HS-27A (cell line): ENCODE measurements around the gene APOD.

Experiments used
- DNase-seq: peaks from one replicate; pipeline ENCODE4 v3.0.0-alpha.2; 2012; ENCODE audit warnings: low read depth, missing footprints

The APOD gene

DNA sequence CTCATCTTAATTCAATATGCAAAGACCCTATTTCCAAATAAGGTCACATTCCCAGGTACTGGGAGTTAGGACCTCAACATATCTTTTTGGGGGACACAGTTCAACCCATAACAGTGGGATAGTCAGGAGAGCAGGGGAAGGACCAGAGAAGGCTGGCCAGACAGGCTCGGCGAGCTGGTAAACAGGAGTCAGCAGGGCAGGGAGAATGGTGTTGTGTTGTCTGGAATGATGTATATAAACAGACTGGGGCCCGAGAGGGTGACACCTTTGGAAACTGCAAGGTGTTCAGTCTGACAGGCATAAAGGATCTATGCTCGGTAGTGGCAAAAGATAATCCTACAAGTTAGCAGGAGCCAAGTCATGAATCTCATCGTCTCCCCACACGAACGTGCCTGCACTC is 30.5 kb downstream of the APOD start:
- DNase-seq, result no peak

GRCh38 chr3:195551381-195551978 is 32.3 kb downstream of the APOD start:
- DNase-seq, result no peak

DNA sequence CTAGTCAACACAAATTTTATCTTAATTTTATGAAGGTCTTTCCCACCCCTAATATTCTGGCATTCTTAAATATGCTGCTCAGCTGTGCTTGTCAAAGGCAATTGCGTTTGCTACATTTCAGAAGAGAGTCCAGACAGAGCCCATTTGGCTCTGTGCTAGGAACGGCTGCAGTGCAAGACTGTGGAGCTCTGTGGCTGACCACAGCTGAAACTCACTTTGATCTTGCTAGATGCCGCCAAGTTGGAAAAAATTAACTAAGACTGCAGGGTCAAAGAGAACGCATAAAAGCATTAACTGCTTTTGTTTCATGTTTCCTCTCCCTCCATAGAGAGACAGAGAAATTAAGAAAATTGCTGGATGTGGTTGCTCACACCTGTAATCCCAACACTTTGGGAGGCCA is 33.0 kb downstream of the APOD start:
- no peak for DNase-seq

DNA sequence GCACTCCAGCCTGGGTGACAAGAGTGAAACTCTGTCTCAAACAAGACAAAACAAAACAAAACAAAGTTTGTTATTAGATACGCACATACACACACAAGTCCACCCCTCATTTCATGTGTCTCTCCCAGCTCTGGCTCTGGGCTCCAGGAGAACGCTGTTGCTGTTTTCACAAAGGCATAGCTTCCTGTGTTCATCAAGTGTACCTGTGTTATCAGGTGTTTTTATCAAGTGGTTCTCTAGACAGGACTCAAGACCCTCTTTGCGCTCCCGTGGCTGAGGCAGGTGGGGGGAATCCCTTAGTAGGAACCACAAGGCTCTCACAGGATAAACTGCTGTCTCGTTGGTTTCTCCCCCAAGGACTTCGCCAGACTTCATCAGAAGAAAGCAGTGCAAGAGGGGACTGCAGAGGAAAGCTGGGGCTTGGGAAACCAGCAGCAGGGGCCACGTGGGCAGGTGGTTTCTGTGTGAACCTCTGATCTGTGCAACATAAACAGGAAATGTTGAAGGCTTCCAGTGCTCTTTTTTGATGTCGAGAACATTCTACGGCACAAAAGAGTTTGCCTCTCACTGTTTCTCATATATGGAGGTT is 33.7 kb downstream of the APOD start:
- no peak for DNase-seq

DNA sequence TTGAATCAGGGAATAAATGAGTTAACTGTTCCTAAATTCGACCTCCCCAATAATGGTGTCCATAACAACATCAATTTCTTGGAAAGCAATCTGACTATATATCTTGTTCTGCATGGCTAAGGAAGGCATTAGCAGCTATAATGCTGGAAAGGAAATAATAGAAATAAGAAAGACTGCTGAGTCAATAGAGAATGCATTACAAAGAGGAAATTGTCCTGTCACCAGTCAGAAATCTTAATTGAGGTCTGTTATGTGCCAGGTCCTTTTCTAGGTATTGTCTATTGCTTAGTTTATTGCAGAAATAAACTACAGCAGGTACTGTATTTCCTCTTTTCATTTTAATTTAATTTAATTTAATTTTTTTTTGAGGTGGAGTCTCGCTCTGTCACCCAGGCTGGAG is 34.8 kb downstream of the APOD start:
- no peak for DNase-seq

DNA sequence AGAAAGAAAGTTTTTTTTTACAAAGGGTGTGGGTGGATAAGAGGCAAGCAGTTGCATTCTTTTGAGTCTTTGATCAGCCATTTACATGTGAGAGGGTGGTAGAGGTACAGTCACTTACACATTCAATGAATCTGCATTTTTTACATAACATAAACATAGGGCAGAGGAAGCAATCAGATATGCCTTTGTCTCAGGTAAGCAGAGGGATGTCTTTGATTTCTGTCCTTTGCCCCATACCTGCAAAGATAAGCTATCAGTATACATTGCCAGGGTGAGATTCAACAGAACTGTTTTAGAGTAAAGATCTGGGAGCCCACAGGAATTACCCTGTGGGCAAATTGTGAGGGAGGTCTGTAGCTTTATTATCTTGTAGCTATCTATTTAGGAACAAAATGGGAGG is 35.2 kb downstream of the APOD start:
- no peak for DNase-seq

DNA sequence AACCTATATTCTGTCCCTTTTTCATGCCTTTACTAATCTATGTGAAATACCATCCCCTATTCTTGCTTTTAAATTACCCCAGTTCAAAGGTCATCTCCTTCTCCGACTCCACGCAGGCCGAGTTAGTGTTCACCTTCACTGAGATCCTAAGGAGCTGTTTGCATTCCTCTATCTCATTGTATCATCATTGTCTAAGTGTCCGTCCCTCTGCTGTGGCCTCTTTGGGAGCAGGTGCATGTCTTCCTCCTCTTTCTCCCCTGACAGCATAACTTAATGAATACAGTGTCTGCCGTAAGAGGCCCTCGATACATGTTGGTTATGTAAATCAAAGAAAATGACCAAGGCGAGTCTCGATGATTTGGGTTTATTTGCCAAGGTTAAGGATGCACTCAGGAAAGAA is 35.7 kb downstream of the APOD start:
- no peak for DNase-seq

GRCh38 chr3:195546130-195546560 is 37.6 kb downstream of the APOD start:
- peak; percentile 49 for DNase-seq

- DNase-seq, result no peak
These were observed 39.1 kb downstream of the APOD start for GRCh38 chr3:195544634-195545033.

GRCh38 chr3:195544230-195544536 is 39.6 kb downstream of the APOD start:
- no peak for DNase-seq

DNA sequence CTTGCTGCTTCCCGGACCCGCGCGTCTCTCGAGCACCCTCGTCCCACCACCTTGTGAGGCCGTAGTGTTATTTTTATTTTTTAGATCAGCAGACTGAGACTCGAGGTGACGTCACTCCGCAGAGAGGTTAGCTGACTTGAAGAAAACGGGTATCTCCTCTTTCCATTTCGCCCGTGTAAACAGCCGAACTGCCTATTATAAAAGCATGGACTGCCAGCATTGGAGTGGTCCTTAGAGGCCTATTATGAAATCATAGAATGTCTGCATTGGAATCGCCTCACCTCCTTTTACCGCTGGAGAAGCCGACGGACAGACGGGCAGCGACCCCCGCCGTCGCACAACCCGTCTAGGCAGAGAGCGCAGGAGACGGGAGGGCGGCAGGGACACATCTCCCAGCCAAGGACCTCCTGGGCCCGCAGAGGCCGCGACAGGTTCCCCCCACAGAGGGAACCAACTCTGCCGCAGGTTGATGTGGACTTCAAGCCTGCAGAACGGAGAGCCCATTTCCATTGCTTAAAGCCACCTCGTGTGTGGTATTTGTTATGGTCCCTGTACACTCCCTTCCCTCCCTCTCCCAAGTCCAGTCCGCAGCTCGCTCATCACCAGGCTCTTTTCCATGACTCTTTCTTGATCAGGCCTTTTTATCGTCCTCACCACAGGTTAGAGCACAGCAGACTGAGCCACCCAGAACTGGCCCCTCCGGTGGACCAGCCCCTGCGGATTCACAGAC is 40.1 kb downstream of the APOD start:
- DNase-seq, result no peak

GRCh38 chr3:195542698-195543499 is 40.8 kb downstream of the APOD start, which contains the start of gene PPP1R2:
TSS of gene PPP1R2 (minus strand) at chr3:195543325. CDS start at chr3:195543025, 300 bp downstream.
- peak; percentile 69 for DNase-seq

- DNase-seq, result no peak
These were observed 41.4 kb downstream of the APOD start for GRCh38 chr3:195542316-195542697.

DNA sequence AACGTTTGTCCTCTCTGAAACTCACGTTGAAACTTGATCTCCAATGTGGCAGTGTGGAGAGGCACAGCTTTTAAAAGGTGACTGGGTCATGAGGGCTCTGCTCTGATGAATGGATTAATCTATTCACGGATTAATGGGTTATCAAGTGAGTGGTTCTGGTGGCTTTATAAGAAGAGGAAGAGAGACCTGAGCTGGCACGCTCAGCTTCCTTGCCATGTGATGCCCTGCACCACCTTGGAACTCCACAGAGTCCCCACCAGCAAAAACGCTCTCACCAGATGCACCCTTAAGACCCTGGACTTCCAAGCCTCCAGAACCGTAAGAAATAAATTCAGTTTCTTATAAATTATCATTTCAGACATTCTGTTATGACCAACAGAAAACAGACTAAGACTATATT is 43.2 kb downstream of the APOD start:
- no peak for DNase-seq

DNA sequence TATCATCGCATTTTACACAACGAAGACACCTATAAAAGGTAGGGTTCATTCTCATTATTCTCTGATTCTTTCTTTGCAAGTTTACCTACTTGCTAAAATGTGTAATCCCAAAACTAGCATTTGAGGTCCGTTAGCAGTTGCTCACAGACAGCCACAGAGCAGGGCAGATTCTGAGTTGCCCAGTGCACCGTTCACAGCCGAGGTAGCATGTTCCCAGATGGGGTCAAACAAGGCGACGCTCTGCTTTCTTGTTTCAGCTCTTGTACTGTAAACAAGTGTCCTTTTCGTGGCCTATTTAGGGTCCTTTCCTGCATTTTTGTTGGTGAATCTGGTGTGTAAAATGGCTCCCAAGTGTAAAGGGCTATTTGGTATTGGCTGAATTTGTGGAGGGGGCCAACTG is 43.7 kb downstream of the APOD start:
- no peak for DNase-seq

DNA sequence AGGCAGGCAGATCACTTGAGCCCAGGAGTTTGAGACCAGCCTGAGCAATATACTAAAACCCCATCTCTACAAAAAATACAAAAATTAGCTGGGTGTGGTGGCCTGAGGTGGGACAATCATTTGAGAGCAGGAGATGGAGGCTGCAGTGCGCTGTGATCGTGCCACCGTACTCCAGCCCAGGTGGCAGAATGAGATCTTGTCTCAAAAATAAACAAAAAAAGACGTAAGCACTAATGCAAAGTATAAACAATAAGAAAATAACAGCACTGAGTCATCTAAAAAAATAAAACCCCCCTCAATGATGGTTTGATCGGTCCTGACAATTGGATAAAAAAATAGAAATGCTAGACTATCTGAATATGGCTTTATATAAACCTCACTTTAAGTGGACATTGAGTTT is 44.3 kb downstream of the APOD start:
- DNase-seq, result no peak

DNA sequence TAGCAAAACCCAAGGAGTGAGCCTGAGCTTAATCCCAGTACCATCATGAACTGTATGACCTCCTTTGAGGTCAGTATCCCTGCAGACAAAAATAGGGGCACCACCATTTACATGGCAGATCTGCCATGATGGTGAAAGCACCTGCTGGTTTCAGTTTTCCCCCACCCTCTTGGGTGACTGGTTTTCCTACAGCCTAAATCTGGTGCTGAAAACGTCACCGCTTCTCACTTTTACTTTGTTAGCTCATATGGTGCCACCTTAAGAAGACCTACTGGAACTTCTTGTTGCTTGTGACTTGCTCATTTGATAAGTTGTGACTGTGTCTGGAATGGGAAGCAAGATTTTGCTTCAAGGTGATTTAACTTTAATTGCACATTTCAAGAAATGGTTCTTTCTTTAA is 45.7 kb downstream of the APOD start:
- no peak for DNase-seq

DNA sequence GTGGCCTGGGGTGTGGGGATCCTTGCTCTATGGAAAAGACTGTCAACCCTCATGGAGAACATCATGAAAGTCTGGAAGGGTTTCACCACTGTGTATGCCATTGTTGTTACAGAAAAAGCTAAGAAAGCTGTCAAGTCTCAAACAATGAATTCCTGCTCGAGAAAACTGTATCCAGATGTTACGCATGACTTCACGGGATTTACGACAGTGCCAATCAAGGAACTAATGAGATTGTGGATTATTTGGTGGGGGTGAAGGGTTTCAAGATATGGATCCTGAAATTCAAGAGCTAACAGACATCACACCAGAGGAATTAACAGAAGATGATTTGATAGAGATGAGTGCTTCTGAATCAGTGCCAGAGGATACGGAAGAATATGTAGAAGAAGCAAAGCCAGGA is 48.4 kb downstream of the APOD start:
- DNase-seq, result no peak

- DNase-seq, result no peak
These were observed 50.9 kb downstream of the APOD start for GRCh38 chr3:195532834-195533233.

GRCh38 chr3:195532345-195532744 is 51.4 kb downstream of the APOD start:
- DNase-seq, result no peak

DNA sequence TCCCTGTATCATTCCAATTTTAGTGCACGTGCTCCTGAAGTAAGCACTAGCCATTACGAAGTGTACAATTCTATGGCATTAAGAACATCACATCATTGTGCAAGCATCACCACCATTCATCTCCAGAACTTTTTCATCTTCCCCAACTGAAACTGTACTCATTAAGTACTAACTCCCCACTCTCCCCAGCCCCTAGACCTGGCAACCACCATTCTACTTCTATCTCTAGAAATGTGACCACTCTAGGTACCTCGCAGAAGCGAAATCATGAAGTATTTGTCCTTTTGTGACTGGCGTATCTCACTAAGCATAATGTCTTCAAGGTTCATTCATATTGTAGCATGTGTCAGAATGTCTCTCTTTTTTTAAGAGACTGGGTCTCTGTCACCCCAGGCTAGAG is 52.1 kb downstream of the APOD start:
- no peak for DNase-seq

GRCh38 chr3:195526492-195526891 is 57.2 kb downstream of the APOD start:
- no peak for DNase-seq
